Endodermal cell (in vitro differentiated cells): ENCODE measurements around the gene MARK3. TPM values are rescaled to one million over a fixed set of nuclear protein-coding genes. Genes with fewer than 3 reads are reported as not detected.

ENCODE experiments used
- DNase-seq: peaks from one replicate; pipeline ENCODE4 v3.0.0-alpha.2; 2017
- H3K27ac ChIP-seq: 2 replicates; pipeline ENCODE4 v1.5.1; 2013; ENCODE audit warnings: mild to moderate bottlenecking, low read depth, low read length, moderate library complexity
- H3K27me3 ChIP-seq: 2 replicates; pipeline ENCODE4 v1.6.1; 2013; ENCODE audit warnings: mild to moderate bottlenecking, low read length, moderate library complexity; ENCODE audit not compliant: insufficient read depth, control insufficient read depth, poor library complexity, severe bottlenecking
- H3K36me3 ChIP-seq: 2 replicates; pipeline ENCODE4 v1.7.0; 2013; ENCODE audit warnings: mild to moderate bottlenecking, low read length, moderate library complexity; ENCODE audit not compliant: control insufficient read depth, insufficient read depth
- H3K4me1 ChIP-seq: one replicate; pipeline ENCODE4 v1.7.0; 2013; ENCODE audit warnings: low read length; ENCODE audit not compliant: control insufficient read depth, insufficient read depth
- H3K4me3 ChIP-seq: 2 replicates; pipeline ENCODE4 v1.5.1; 2013; ENCODE audit warnings: mild to moderate bottlenecking, low read length, moderate library complexity
- H3K9ac ChIP-seq: 2 replicates; pipeline ENCODE4 v1.6.1; 2013; ENCODE audit warnings: mild to moderate bottlenecking, low read length, moderate library complexity; ENCODE audit not compliant: poor library complexity, severe bottlenecking; ENCODE audit errors: extremely low read depth
- H3K9me3 ChIP-seq: 2 replicates; pipeline ENCODE4 v1.6.1; 2013; ENCODE audit warnings: mild to moderate bottlenecking, low read length, moderate library complexity; ENCODE audit not compliant: control insufficient read depth
- H3K27ac Mint-ChIP-seq: 2 replicates; pipeline ENCODE4 v1.8.0; 2020; ENCODE audit warnings: mixed read lengths
- H3K27me3 Mint-ChIP-seq: 2 replicates; pipeline ENCODE4 v1.8.0; 2021; ENCODE audit warnings: mild to moderate bottlenecking, mixed read lengths; ENCODE audit not compliant: insufficient read depth
- H3K36me3 Mint-ChIP-seq: 2 replicates; pipeline ENCODE4 v1.8.0; 2020; ENCODE audit warnings: low read depth, mixed read lengths
- H3K4me1 Mint-ChIP-seq: 2 replicates; pipeline ENCODE4 v1.8.0; 2020; ENCODE audit warnings: mixed read lengths
- H3K4me3 Mint-ChIP-seq: 2 replicates; pipeline ENCODE4 v1.8.0; 2020; ENCODE audit warnings: mild to moderate bottlenecking, moderate library complexity, mixed read lengths
- H3K9me3 Mint-ChIP-seq: 2 replicates; pipeline ENCODE4 v1.8.0; 2020; ENCODE audit warnings: mild to moderate bottlenecking, mixed read lengths
- WGBS, 2 experiments: methylation state at CpG; one replicate each; pipeline versions ENCODE4 v1.1.5 to v1.1.7; 2013; ENCODE audit warnings: missing lambda C conversion rate in 2 of 2, mixed read lengths in 1 of 2; ENCODE audit not compliant: insufficient coverage in 1 of 2, insufficient read length in 1 of 2; 5-methylcytosine and 5-hydroxymethylcytosine counted together
- total RNA-seq, 2 donors: library from RNA; stranded (reverse); fragmentation: NEBNext Ultra II Directional in 1 of 2; extraction: Animal tissue kit (Norgen Biotek cat#: 25700) in 1 of 2; gene quantifications; 2 replicates in 1 of 2; 3 replicates in 1 of 2; pipeline ENCODE4 v1.2.1, GENCODE V29; 2021
- TF ChIP-seq, protein P1 (sequence below): fragments of 200-600 bp; sonication (generic); conservative IDR thresholded peaks from 2 replicates; pipeline ENCODE4 v1.5.0; 2021; ENCODE audit warnings: antibody characterized with exemption, mild to moderate bottlenecking

MARK3 gene
- total RNA-seq, 2 donors from 2014 or later, result 95.8 to 106 TPM

DNA sequence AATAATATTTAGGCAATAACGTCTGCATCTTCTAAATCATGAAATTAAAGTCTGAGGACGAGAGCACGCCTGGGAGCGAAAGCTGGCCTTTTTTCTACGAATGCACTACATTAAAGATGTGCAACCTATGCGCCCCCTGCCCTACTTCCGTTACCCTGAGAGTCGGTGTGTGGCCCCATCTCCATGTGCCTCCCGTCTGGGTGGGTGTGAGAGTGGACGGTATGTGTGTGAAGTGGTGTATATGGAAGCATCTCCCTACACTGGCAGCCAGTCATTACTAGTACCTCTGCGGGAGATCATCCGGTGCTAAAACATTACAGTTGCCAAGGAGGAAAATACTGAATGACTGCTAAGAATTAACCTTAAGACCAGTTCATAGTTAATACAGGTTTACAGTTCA lies 118.1 kb downstream of the MARK3 start:
- peaks cover 60% of the 10 kb centered on the region for H3K36me3 Mint-ChIP-seq
- DNase-seq, result peak; percentile 24

DNA sequence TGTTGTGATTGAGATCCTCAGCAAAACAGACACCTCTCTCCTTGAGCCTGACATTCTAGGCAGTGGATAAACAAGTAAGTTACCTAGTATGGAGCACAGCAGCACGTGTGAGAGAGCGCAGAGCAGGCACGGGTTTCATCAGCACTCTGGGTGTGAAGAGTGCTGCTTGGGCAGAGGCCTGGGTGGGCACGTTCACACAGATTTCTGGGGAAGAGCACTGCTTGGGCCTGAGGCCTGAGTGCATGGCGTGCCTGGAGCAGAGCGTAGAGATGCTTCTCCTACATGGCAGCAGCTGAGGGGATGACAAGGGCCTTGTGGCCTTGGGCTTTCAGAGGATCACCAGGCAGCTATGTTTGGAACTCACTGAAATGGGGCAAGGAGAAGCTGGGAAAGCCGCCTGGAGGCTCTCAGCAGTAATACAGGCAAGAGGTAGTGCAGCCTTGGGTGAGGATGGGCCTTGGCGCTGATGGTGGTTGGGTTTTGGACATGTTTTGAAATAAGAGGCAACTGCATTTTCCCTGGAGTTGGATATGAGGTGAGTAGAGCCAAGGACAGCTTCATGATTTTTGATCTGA lies 119.9 kb downstream of the MARK3 start:
- peak overlapping the region; percentile 18 for H3K27ac Mint-ChIP-seq
- DNase-seq, result peak; percentile 69
- 80 to 81% methylated on average over 6 to 8 of the region's 8 CpGs for WGBS, 2 experiments

More for the DNA sequence above, 118.1 kb downstream of the MARK3 start:
- H3K27me3 Mint-ChIP-seq, result no peaks in the 10 kb centered on the region
- Histone ChIP-seq H3K4me1 (no peaks in the 10 kb centered on the region), H3K9me3 (no peaks in the 10 kb centered on the region), H3K36me3 (peaks cover 59% of the 10 kb centered on the region), H3K27me3 (no peaks in the 10 kb centered on the region), H3K9ac (no peak overlapping the region), H3K4me3 (no peak overlapping the region), H3K27ac (no peak overlapping the region)
- H3K4me1 Mint-ChIP-seq, result peaks cover 2% of the 10 kb centered on the region
- TF ChIP-seq, protein P1, sequence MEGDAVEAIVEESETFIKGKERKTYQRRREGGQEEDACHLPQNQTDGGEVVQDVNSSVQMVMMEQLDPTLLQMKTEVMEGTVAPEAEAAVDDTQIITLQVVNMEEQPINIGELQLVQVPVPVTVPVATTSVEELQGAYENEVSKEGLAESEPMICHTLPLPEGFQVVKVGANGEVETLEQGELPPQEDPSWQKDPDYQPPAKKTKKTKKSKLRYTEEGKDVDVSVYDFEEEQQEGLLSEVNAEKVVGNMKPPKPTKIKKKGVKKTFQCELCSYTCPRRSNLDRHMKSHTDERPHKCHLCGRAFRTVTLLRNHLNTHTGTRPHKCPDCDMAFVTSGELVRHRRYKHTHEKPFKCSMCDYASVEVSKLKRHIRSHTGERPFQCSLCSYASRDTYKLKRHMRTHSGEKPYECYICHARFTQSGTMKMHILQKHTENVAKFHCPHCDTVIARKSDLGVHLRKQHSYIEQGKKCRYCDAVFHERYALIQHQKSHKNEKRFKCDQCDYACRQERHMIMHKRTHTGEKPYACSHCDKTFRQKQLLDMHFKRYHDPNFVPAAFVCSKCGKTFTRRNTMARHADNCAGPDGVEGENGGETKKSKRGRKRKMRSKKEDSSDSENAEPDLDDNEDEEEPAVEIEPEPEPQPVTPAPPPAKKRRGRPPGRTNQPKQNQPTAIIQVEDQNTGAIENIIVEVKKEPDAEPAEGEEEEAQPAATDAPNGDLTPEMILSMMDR, result no peak
- WGBS, 2 experiments, result 98% methylated on average over 6 to 12 of the region's 12 CpGs
- no peak overlapping the region for H3K4me3 Mint-ChIP-seq
- H3K9me3 Mint-ChIP-seq, result no peaks in the 10 kb centered on the region
- H3K27ac Mint-ChIP-seq, result no peak overlapping the region

DNA sequence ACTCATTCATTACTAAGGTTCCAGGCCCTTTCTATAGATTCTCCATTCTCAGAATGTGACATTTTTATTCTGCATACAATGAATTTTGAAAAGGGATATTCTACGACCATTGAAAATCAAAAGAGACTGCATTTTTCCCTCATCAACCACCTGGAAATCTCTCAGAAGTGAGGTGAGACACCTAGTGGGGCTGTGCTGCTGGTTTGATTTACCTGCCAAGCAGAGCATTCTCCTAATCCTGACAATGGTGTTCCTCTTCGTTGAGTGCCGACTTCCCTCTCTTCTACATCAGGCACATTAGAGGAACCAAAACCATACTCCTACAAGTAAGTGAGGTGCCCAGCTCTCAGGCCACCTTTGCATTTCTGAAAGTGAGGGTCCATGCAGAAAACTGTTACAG lies 122.5 kb downstream of the MARK3 start:
- WGBS, 2 experiments, result 90% methylated on average over 3 of the region's 3 CpGs; no CpG with 5 or more reads in 1 of the 2 experiments
- DNase-seq, result peak; percentile 32
- no peak overlapping the region for H3K27ac ChIP-seq

More for the DNA sequence above, 119.9 kb downstream of the MARK3 start:
- H3K9ac ChIP-seq, result no peak overlapping the region
- TF ChIP-seq, protein P1, result peak; percentile 58
- H3K4me3 Mint-ChIP-seq, result no peak overlapping the region
- H3K9me3 Mint-ChIP-seq, result no peaks in the 10 kb centered on the region
- H3K27ac ChIP-seq, result no peak overlapping the region
- H3K27me3 Mint-ChIP-seq, result no peaks in the 10 kb centered on the region
- H3K36me3 Mint-ChIP-seq, result peaks cover 74% of the 10 kb centered on the region
- H3K36me3 ChIP-seq, result peaks cover 64% of the 10 kb centered on the region
- H3K9me3 ChIP-seq, result no peaks in the 10 kb centered on the region
- no peaks in the 10 kb centered on the region for H3K4me1 ChIP-seq
- H3K4me1 Mint-ChIP-seq, result peaks cover 2% of the 10 kb centered on the region
- no peak overlapping the region for H3K4me3 ChIP-seq
- no peaks in the 10 kb centered on the region for H3K27me3 ChIP-seq

More for the DNA sequence above, 122.5 kb downstream of the MARK3 start:
- Mint-ChIP-seq H3K27ac (peak overlapping the region; percentile 0), H3K4me1 (no peaks in the 10 kb centered on the region), H3K9me3 (no peaks in the 10 kb centered on the region), H3K36me3 (peaks cover 76% of the 10 kb centered on the region), H3K27me3 (no peaks in the 10 kb centered on the region), H3K4me3 (no peak overlapping the region)
- H3K27me3 ChIP-seq, result no peaks in the 10 kb centered on the region
- TF ChIP-seq, protein P1, result peak; percentile 34
- H3K36me3 ChIP-seq, result peaks cover 61% of the 10 kb centered on the region
- H3K4me3 ChIP-seq, result no peak overlapping the region
- H3K4me1 ChIP-seq, result no peaks in the 10 kb centered on the region
- H3K9me3 ChIP-seq, result no peaks in the 10 kb centered on the region
- H3K9ac ChIP-seq, result no peak overlapping the region
